ENCODE data around the gene LETM1.

- TF ChIP-seq CTCF (conservative IDR thresholded peaks at IDR 0.05; ENCODE audit: low read length): no peak
- TF ChIP-seq EZH2phosphoT487 (IDR thresholded peaks at IDR 0.05; ENCODE audit: borderline replicate concordance, low read depth, low read length): no peak
Measured at GRCh38 chr4:1777822-1778641, 77.9 kb downstream of the LETM1 start.

Measured in OCI-LY7 (cell line).